Measurements from ENCODE around the gene KIAA1217.

Gene KIAA1217

GRCh38 chr10:24407928-24408327 is 199.0 kb downstream of the KIAA1217 start:
- no peak for DNase-seq (ENCODE audit: low spot score)

- no peak for DNase-seq (ENCODE audit: low spot score)
Measured at GRCh38 chr10:24408365-24408764, 199.4 kb downstream of the KIAA1217 start.

DNA sequence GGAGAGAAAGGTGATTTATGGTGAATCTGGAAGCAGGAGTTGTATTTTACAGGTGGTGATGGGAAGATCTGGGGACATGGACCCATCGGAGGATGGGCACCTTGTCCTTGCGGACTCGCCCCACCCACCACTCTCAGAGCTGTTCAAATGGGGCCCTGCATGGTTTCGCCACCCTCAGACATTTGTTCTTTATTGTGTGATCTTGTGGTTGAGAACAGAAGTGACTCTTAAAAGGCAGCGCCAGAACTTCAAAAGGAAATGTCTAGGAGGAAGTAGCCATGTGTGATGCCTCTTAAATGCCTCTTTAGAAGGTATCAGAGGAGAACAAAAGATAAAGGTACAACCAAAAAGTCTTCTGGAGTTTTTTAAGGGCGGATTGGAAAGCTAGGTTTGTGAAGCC is 205.7 kb downstream of the KIAA1217 start:
- DNase-seq (ENCODE audit: low spot score): no peak

DNA sequence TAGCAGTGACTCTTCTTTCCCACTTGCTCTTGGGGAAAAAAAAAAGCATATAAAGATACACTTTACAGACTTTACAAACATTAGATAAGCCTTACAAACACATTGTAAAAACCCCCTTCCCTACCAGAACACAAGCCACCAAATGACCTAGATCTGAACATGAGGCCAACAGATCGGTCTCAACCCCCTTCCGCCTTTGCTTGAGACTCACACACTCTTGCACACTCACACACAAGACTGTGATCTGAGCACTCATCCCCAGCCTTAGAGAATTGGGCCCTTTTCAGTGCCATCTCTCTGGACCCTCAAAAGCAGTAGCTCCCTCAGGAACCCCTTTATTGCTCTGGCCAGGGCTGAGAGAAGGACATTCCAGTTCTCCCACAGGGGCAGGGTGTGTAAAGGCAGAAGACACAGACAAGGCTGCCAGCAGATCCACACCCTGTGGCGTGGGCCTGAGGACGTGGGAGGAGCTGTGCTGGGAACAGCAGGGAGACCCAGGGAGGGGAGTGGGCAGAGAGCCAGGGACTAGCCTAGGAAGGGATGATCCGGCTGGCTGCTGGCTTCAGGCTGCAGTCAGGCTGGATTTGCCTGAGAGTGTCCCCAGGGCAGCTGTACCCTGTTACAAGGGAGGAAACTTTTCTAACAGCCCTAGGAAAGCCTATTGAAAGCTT is 206.7 kb downstream of the KIAA1217 start:
- DNase-seq (ENCODE audit: low spot score): no peak

GRCh38 chr10:24416248-24416647 is 207.3 kb downstream of the KIAA1217 start:
- DNase-seq (ENCODE audit: low spot score): no peak

- DNase-seq (ENCODE audit: low spot score): no peak
Measured at GRCh38 chr10:24417053-24417452, 208.1 kb downstream of the KIAA1217 start.

DNA sequence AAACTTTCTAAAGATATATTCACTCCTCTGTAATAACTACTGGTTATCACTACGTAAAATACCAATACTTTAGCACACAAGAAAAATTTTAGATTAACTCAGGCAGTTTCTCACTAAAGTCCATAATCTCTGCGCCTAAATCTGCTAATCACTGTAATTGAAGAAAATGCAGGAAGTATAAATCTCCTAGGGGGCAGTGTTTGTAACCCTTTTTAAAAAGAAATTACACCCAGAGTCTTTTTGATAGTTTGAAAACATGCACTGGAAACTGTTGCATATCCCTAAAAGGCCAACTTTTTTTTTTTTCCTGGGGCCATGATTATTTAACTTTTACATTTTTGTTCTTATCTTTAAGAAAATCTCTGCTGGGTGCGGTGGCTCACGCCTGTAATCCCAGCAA is 209.6 kb downstream of the KIAA1217 start:
- DNase-seq (ENCODE audit: low spot score): no peak

GRCh38 chr10:24419066-24419465 is 210.1 kb downstream of the KIAA1217 start:
- no peak for DNase-seq (ENCODE audit: low spot score)

- DNase-seq (ENCODE audit: low spot score): no peak
Measured at GRCh38 chr10:24425151-24425550, 216.2 kb downstream of the KIAA1217 start.

DNA sequence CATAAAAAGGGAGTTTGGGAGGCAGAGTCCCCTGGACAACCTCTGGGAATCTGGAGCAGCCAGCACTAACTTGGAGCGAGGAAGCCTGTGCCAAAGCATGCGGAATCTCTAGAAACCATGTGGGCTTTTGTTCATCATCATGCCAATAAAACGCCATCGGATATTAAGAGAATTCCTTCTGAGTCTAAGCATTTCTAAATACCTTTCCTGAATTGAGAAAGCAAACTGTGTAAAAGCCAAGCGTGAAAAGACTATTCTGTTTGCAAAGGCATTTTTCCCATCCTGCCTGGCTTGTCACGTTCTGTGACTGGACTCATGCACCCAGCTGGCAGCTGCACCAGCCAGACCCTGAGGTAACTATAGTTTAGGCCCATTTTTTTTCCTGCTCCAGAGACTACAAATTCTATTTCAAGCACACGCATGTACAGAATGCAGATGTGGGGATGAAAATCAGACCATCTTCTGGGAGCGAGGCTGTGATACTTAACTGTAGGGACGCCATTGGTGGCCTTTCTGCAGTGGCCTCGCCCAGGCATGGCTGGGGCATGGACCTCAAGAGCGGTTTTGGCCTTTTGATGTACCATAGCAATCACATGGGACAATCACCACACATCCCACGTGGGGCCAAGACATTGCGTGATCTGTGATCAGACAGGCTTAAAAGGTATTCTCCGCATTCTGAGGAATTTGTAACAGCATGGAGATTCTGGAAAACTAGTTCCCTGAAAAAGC is 218.9 kb downstream of the KIAA1217 start:
- no peak for DNase-seq (ENCODE audit: low spot score)

DNA sequence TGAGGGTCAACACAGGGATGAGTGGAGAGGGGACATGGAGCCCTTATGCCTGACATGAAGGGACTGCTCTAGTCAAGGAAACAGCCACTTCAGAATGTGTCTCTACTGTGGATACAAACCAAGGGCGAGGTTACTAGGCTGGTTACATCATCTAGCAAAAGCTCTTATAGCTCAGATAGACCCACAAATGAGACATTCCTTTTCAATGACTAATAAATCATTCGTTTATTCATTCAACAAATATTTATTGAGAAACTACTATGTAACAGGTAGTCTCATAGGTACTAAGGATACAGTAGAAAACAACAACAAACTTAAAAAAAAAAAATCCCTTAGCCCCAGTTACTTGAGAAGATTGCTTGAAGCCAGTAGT is 219.5 kb downstream of the KIAA1217 start:
- DNase-seq (ENCODE audit: low spot score): no peak

DNA sequence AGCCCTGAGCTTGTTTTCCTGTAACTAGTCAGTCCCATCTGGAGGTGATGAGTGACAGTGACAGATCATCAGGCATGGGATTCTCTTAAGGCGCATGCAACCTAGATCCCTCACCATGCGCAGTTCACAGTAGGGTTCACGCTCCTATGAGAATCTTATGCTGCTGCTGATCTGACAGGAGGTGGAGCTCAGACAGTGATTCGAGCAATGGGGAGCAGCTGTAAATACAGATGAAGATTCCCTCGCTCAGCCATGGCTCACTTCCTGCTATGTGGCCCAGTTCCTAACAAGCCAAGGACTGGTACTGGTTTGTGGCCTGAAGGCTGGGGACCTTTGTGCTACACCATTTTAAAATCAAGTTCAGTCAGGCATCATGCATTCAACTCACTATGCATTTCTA is 221.7 kb downstream of the KIAA1217 start:
- no peak for DNase-seq (ENCODE audit: low spot score)

- DNase-seq (ENCODE audit: low spot score): no peak
Measured at GRCh38 chr10:24432478-24433416, 223.8 kb downstream of the KIAA1217 start.

GRCh38 chr10:24433705-24434104 is 224.8 kb downstream of the KIAA1217 start:
- no peak for DNase-seq (ENCODE audit: low spot score)

DNA sequence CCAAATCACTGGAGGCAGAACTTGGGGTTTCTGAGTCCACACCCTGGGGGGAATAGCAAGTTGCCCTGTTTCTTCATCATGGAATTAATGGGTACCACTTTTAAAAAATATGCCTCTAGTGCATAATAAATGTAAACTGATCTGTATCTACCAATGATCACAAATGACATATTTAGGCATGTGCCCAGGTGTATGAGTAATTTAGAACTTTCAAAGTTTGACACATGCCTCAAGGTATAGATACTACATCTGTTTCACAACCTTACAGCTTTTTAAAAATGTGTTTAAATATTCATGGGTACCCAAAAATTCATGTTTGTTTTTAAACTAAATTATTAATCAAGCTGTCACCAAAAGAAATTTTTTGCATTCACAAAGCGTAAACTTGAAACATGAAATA is 226.0 kb downstream of the KIAA1217 start:
- no peak for DNase-seq (ENCODE audit: low spot score)

GRCh38 chr10:24435374-24435773 is 226.4 kb downstream of the KIAA1217 start:
- no peak for DNase-seq (ENCODE audit: low spot score)

GRCh38 chr10:24437302-24437701 is 228.4 kb downstream of the KIAA1217 start:
- DNase-seq (ENCODE audit: low spot score): no peak

DNA sequence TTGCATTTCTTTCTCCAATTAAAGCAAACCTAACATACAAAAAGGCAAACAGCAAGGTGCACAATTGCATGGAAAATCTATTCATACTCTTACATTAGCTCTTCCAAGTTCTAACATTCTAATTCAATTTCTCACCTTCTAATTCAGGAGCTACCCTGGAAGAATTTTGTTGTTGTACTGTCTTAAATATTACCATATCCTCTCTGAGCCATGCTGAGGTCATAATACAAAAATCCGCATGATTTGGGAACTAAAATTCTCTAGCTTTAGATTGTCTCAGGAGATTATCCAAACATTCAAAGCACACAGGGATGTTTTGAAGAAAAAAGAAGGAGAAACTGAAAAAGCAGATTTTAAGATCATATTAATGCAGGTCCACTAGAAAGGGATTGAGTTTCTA is 229.9 kb downstream of the KIAA1217 start:
- DNase-seq (ENCODE audit: low spot score): no peak

DNA sequence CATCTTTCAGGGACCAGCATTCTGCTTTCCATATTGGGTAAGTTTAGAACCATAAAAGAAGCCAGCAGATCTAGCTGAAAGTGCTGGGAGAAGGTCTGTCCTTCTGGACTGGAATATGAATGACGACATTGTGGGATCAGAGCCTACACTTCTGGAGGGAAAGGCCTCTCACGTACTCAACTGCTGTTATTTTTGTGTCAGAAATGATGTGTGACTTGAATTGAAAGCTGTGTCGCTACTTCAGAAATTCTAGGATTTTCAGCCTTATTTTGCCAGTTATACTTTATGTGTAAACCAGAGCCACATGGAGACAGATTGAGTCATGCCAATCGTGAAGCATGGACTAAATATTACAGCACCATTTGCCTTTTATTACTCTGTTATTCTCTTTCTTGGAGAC is 231.0 kb downstream of the KIAA1217 start:
- DNase-seq (ENCODE audit: low spot score): no peak

- no peak for DNase-seq (ENCODE audit: low spot score)
Measured at GRCh38 chr10:24440817-24441797, 232.2 kb downstream of the KIAA1217 start.

DNA sequence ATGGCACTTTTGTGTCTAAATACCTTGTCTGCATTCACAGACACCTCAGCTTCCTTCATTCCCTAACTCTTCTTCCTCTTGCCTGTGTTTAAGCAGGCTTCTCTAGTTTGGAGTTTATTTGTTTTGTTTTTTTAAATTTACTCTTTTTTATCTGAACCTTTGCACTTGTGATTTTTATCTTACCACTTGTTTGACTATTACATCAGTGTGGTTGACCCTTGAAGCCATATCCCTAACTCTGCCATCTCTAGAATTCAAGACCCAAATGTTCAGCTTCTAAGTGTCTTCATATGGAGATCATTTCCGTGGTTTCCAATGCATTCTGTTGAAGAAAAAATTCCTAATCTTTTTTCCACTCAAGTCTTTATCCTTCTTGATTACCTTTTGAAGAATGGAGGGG is 233.3 kb downstream of the KIAA1217 start:
- no peak for DNase-seq (ENCODE audit: low spot score)
